T47D (cell line): Measurements from ENCODE around the gene LCP2.

Source experiments
- DNase-seq, 2 experiments: peaks; one replicate each; pipeline versions ENCODE4 v3.0.0 to v3.0.0-alpha.2; 2011 to 2012; ENCODE audit warnings: low read depth in 1 of 2, low spot score in 1 of 2
- JUND ChIP-seq: IDR thresholded peaks from 2 replicates; pipeline ENCODE4 v1.6.1; 2012; ENCODE audit warnings: low read depth
- in situ Hi-C: cut with HindIII; loops from 2 replicates; pipeline ENCODE4 v1.10.0; 2016; ENCODE audit warnings: low sequenced_read_pairs, low pct_unique_long_range_greater_than_20kb

Gene LCP2

DNA sequence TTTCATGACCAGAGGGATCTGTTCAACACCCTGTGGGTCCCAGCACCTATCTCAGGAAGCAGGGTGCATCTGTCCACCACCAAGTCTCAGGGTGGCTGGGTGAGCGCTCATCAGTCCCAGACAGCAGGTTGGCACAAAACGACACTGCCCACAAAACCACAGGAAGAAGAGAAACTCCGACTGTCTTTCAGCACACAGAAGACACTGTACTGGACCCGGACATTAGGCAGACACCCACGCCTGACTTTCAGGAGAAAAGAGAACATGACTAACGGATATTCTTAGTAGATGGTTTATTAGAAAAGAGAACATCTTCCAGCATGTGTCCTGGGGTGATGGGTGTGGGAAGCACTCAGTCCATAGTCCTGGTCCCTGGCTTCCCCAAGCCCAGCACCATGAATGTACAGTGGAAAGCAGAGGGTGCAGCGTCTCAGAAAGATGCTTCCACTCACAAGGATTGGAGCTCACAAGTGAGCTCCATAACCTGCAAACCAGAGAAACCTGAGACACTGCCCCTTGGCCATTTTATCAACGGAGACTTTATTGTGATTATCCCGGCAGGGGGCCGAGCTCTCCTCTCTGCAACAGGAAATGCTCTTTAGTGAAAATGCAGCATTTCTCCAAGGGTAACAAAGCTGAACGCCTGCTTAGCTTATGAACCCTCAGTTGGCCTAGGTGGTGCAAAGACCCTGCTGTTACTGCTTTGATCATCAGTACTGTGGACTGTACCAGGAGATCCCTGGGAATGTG, 35.8 kb upstream of the LCP2 start:
- DNase-seq: no peak
- no peak for TF ChIP-seq JUND
- in situ Hi-C loops: no loop called here

DNA sequence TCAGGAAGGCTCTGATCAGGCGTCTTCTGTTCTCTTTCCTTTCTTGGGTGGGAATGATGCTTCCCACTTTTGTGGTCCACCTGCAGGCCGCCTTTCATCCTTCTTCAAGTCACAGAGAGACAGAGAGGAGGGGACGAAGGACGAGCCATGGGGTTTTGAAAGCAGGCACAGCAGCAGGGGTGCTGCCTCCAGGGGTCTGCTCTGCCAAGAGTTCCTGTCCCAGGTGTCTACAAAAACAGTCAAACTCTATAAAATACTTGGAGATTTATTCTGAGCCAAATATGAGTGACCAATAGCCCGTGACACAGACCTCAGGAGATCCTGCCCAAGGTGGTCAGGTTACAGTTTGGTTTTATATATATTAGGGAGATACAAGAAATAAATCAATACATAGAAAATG, 34.5 kb upstream of the LCP2 start:
- TF ChIP-seq JUND: no peak
- in situ Hi-C loops: no loop called here
- DNase-seq: no peak

DNA sequence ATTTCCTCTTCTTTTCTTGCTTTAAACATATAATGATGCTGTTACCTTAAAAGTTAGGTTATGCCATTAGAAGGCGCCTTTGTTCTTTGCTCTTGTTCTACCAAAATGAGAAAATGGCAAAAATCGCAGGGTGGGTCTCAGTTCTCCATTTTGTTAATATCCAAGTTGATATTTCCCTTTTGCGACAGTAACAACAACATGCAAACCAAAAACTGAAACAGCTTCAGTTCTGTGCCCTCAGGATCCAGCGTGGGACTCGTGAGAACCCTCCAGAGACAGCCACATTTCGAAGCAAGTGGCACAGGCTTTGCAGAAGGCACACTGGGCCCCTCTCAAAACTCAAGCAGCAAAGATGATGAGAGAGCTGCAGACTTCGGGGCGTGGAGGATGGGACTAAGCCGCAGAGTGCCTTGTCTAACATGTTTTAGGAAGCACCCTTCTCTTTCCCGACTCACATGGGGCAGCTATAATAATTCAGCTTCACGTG, 33.0 kb upstream of the LCP2 start:
- TF ChIP-seq JUND: no peak
- no peak for DNase-seq
- in situ Hi-C loops: no loop called here

DNA sequence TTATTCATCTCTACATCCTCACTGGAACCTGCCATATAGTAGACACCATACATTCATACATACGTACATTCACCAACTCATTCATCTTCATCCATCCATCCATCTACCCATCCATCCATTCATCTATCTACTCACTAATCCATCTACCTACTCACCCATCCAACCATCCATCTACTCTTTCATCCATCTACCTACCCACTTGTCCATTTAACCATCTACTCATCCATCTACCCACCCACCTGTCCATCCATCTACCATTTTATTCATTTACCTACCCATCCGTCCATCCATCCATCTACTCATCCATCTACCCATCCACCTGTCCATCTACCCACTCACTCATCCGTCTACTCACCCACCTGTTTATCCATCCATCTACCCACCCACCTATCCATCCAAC, 31.9 kb upstream of the LCP2 start:
- DNase-seq: no peak
- in situ Hi-C loops: no loop called here
- no peak for TF ChIP-seq JUND

DNA sequence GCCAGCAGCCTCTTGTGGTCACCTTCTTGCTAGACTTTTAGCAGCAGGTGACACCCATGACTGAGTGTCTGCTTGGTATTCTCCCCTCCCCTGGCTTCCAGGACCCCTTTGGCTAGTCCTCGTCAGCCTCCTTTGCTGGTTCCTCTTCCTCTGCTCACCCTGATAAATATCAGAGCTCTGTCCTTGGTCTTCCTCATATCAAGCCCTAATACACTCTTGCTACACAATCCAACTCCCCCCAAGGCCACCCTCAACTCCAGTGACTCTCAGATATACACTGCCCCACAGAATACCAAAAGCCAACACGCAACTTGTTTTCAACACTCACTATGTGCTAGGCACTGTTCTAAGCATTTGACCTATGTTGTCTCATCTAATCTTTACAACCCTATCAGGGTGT, 30.3 kb upstream of the LCP2 start:
- no peak for TF ChIP-seq JUND
- in situ Hi-C loops: no loop called here
- DNase-seq: no peak

DNA sequence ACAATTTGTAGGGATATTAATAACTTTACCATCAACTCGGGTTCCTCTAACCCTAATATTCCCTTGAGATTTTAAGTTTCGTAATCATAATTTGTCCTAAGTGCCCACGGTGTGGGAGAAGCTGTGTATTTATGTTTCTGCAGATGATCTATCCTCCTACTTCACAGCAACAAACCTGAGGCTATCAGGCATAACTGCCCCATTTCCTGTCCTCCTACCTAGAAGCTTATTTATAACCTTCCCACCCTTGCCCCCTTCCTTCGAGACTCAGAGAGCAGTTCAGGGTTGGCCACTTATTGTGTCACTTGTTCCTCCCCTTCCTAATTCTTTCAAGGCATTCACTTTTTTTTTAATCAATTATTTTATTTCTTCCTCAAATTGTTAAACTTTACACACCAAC, 29.6 kb upstream of the LCP2 start:
- no peak for DNase-seq
- TF ChIP-seq JUND: no peak
- in situ Hi-C loops: no loop called here

DNA sequence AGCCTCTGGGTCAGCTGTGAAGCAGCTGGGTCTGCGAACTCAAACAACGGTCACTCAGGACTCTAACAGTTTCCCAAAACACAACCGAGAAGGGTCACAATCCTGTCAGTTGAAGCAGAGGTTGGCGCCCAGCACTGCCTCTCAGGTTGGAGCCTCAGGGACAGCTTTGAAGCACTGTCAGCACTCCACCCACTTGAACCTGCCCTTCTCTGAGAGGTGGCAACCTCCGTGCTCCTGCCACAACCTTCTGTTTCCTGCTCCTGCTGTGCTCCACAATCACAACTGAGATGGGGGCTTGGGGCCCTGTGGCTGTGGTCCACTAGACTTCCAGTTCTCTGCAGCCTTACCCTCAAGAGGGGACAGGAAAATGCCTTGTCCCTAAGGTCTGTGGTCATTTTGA, 21.7 kb upstream of the LCP2 start:
- no peak for TF ChIP-seq JUND
- DNase-seq: no peak
- in situ Hi-C loops: no loop called here

DNA sequence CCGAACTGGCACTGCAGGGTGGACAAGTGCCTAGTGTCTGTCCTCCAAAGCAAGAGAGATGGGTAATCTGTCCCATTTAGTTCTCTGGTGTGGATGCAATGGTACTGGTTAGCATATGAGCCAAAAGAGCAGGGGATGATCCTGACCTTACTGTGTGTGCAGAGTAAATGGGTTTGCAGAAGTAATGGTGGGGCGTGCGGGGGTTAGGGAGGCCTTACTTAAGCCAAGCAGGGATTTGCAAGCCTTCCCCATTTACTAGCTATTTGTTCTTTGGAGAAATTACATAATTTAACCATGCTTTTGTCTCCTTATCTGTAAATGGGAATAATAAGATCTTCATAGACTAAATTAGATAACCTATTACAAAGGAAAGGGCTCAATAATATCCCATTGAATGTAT, 19.9 kb upstream of the LCP2 start:
- in situ Hi-C loops: no loop called here
- no peak for DNase-seq
- no peak for TF ChIP-seq JUND

DNA sequence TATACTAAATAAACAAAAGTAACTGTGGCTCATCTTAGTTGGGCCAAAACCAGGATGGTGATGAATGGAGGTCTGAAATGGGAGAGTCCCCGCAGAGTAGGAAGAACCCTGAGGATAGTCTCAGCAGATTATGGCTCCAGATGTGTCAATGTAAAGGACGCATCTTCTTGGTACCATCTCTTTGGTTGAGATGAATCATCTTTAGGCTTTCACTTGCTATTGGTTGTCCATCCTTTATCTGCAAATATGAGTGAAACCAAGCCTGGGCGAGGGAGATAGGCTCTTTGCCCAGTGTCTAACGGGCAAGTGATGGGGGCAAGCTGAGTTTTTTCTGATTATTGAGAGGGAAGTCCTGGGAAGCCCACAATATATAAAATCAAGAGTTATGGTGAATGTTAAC, 19.4 kb upstream of the LCP2 start:
- no peak for DNase-seq
- in situ Hi-C loops: no loop called here
- no peak for TF ChIP-seq JUND

DNA sequence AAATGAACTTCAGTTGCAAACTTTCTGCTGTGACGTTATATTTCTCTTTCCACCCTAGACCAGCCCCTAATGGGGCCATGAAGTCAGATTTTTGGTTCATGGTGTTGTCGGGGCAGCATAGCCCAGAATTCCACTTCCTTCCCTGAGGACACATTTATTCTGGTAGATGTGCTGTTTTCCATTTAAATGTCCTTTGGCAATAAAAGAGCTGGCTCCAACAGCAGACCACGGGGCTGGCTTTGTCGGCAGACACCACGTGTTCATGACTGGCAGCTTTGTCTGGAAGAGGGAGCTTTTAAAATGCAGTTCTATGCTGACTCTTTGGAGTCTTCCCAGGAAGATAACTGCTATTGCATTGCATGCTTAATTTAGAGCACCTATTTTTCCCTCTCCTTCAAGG, 17.6 kb upstream of the LCP2 start:
- no peak for DNase-seq
- no peak for TF ChIP-seq JUND
- in situ Hi-C loops: no loop called here

DNA sequence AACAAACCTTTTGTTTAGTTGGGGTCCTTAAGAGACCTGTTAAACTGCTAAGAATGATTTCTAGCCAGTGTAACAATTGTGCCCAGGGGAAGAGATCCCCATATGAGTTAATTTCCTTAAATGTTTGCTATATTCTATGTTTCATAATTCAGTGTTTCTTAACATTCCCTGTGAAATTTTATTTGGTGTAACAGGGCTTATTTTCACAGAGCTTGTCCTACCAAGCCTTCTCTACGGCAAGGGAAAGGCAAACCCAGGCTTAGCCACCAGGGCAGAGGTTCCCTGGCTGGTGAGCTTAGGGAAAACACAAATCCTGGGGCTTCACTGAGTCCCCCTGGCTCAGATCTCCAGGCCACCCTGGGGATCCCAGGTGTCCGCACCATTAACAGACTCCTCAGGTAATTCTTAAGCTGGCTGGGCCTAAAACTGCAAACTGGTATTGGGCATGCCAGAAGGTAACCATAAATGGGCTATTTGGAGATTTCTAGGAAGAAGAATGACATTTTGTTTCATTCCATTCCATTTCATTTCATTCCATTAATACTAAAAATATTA, 17.0 kb upstream of the LCP2 start:
- in situ Hi-C loops: no loop called here
- TF ChIP-seq JUND: no peak
- DNase-seq: no peak

DNA sequence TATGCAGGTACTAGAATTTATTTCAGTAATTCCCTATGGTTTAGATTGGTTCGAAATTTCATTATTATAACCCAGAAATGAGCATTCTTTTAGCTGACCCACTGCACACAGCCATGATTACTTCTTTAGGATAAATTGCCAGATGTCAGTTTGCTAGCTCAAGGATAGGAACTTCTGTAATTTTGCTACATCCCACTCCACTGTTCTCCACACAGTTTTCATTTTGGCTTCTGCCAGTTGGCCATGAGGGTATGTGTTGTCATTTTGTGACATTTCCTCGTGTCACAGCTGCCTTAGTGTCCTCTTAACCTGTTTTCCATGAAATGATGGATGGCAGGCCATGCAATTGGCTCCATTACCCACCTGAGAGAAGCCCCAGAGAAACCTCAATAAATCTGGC, 16.2 kb upstream of the LCP2 start:
- in situ Hi-C loops: no loop called here
- no peak for TF ChIP-seq JUND
- no peak for DNase-seq

DNA sequence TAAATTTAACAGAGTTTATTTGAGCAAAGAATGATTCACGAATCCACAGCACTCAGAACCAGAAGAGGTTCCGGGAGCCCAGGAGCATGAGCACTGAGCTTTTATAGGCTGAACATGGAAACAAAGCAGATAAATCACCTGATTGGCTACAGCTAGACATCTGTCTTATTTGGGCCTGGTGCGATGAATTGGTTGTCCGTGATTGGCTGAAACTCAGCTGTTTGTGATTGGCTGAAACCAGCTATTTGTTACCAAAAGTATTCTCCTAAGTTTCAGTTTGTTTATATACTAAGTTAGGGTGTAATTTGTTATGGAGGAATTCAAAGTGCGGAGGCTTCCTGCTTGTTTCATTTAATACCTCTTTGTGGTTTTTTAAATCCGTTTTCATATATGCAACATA, 15.8 kb upstream of the LCP2 start:
- no peak for DNase-seq
- in situ Hi-C loops: no loop called here
- no peak for TF ChIP-seq JUND

DNA sequence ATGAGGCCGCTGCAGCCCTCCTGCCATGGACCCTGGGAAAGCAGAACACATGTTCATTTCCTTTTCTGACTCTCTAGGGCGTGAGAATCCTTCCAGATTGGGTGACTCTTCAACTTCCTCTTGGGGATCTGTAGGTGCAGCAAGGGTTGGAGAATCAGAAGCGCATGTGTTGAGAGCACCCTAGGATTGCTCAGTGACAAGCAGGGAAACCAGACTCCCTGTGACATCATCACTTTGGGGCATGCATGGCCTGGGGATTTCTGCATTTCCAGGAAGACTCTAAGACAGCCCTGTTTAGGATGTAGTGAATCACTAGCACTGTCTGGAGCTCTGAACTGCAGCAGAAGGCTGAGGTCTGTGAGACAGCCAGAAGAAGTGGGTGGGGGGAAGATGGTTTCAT, 15.1 kb upstream of the LCP2 start:
- in situ Hi-C loops: no loop called here
- no peak for TF ChIP-seq JUND
- no peak for DNase-seq
